NCI-H82 (cell line): ENCODE data around the gene CNN2.

Experiments
- DNase-seq: peaks from one replicate; lab custom pipeline; 2025; lab: John Stamatoyannopoulos, UW

The CNN2 gene

GRCh38 chr19:1049106-1049505 lies 22.7 kb downstream of the CNN2 start:
- no peak for DNase-seq

GRCh38 chr19:1049800-1050199 lies 23.4 kb downstream of the CNN2 start:
- DNase-seq: no peak

- no peak for DNase-seq
Observed at GRCh38 chr19:1050989-1051788, 24.8 kb downstream of the CNN2 start.

GRCh38 chr19:1051791-1052190 lies 25.4 kb downstream of the CNN2 start:
- DNase-seq: no peak

- no peak for DNase-seq
Observed at GRCh38 chr19:1052349-1052975, 26.1 kb downstream of the CNN2 start.

- DNase-seq: no peak
Observed at GRCh38 chr19:1053176-1054101, 27.0 kb downstream of the CNN2 start.

GRCh38 chr19:1054102-1055027 lies 28.0 kb downstream of the CNN2 start:
- DNase-seq: no peak

GRCh38 chr19:1055028-1055425 lies 28.6 kb downstream of the CNN2 start:
- DNase-seq: no peak

- DNase-seq: no peak
Observed at GRCh38 chr19:1055886-1056620, 29.6 kb downstream of the CNN2 start.

GRCh38 chr19:1057176-1057855 lies 30.9 kb downstream of the CNN2 start:
- DNase-seq: peak; percentile 54

- DNase-seq: no peak
Observed at GRCh38 chr19:1058112-1058511, 31.7 kb downstream of the CNN2 start.

GRCh38 chr19:1060689-1061088 lies 34.3 kb downstream of the CNN2 start:
- DNase-seq: no peak

GRCh38 chr19:1061987-1062386 lies 35.6 kb downstream of the CNN2 start:
- no peak for DNase-seq

GRCh38 chr19:1062387-1063029 lies 36.1 kb downstream of the CNN2 start:
- no peak for DNase-seq

GRCh38 chr19:1063030-1063908 lies 36.9 kb downstream of the CNN2 start:
- no peak for DNase-seq

GRCh38 chr19:1063909-1064660 lies 37.7 kb downstream of the CNN2 start:
- DNase-seq: no peak

- DNase-seq: peak; percentile 50
Observed at GRCh38 chr19:1064661-1065605, 38.5 kb downstream of the CNN2 start.
